ENCODE measurements around the gene PPP6C.

DNA sequence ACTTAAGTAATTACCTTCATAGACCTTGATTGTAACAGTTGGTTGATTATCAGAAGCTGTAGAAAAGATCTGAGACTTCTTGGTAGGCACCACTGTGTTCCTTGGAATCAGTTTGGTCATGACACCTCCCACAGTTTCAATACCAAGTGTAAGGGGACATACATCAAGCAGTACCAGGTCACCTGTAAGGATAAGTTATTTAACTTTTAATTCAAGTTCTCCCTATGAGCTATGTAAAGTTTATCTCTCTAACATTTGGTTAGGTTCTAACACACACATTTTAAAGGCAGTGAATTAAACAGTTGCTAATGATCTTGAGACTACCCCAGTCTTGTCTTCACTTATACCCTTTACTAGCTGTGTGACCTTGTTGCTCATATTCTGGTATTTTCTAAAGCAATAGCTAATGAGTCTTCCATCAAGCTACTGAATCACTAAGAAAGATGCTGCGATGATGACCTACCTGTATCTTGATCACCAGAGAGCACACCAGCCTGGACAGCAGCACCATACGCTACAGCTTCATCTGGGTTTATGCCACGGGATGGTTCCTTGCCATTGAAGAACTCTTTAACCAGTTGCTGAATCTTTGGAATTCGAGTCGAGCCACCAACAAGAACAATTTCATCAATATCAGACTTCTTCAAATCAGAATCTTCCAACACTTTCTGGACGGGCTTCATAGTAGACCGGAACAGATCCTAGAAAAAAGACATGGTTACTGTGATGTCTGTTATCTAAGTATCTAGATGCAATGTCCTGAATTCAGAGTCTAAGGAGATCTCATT is 48.7 kb upstream of the PPP6C start:
- TF ChIP-seq, protein P1, sequence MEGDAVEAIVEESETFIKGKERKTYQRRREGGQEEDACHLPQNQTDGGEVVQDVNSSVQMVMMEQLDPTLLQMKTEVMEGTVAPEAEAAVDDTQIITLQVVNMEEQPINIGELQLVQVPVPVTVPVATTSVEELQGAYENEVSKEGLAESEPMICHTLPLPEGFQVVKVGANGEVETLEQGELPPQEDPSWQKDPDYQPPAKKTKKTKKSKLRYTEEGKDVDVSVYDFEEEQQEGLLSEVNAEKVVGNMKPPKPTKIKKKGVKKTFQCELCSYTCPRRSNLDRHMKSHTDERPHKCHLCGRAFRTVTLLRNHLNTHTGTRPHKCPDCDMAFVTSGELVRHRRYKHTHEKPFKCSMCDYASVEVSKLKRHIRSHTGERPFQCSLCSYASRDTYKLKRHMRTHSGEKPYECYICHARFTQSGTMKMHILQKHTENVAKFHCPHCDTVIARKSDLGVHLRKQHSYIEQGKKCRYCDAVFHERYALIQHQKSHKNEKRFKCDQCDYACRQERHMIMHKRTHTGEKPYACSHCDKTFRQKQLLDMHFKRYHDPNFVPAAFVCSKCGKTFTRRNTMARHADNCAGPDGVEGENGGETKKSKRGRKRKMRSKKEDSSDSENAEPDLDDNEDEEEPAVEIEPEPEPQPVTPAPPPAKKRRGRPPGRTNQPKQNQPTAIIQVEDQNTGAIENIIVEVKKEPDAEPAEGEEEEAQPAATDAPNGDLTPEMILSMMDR (IDR thresholded peaks at IDR 0.05) = no peak
- TF ChIP-seq ZFX (IDR thresholded peaks at IDR 0.05; ENCODE audit: borderline replicate concordance) = no peak
